ENCODE results near the gene AGTPBP1.

AGTPBP1 gene

GRCh38 chr9:85647571-85647970 lies 94.2 kb downstream of the AGTPBP1 start:
- Histone ChIP-seq H3K27ac (no peak overlapping the region), H3K4me1 (ENCODE audit: low read depth, poor library complexity, severe bottlenecking) (peaks cover 19% of the 10 kb centered on the region), H4K20me1 (ENCODE audit: insufficient read depth) (no peaks in the 10 kb centered on the region), H3K36me3 (ENCODE audit: insufficient read depth) (no peaks in the 10 kb centered on the region), H3K9ac (no peak overlapping the region), H3K27me3 (ENCODE audit: insufficient read depth, low read depth) (no peaks in the 10 kb centered on the region), H3K4me3 (IDR thresholded peaks at IDR 0.05; ENCODE audit: insufficient read depth, low read depth, low read length) (no peak overlapping the region), H3K79me2 (ENCODE audit: insufficient read depth, low read depth) (no peaks in the 10 kb centered on the region), H3K4me2 (no peak overlapping the region), H2AFZ (ENCODE audit: low read depth) (no peak overlapping the region)
- no peak for TF ChIP-seq CTCF (conservative IDR thresholded peaks at IDR 0.05; ENCODE audit: low read depth, low read length)

- Histone ChIP-seq H3K4me1 (ENCODE audit: low read depth, poor library complexity, severe bottlenecking) (peaks cover 19% of the 10 kb centered on the region), H3K27ac (peak overlapping the region; percentile 45; the same call in 1 of the 2 replicates), H3K4me3 (IDR thresholded peaks at IDR 0.05; ENCODE audit: insufficient read depth, low read depth, low read length) (no peak overlapping the region), H3K27me3 (ENCODE audit: insufficient read depth, low read depth) (no peaks in the 10 kb centered on the region), H4K20me1 (ENCODE audit: insufficient read depth) (no peaks in the 10 kb centered on the region), H3K9ac (no peak overlapping the region), H3K36me3 (ENCODE audit: insufficient read depth) (no peaks in the 10 kb centered on the region), H3K79me2 (ENCODE audit: insufficient read depth, low read depth) (no peaks in the 10 kb centered on the region), H2AFZ (ENCODE audit: low read depth) (no peak overlapping the region), H3K4me2 (peak overlapping the region; percentile 54)
- TF ChIP-seq CTCF (conservative IDR thresholded peaks at IDR 0.05; ENCODE audit: low read depth, low read length): no peak
Measured at GRCh38 chr9:85645909-85646627, 95.7 kb downstream of the AGTPBP1 start.

GRCh38 chr9:85640425-85640824 lies 101.3 kb downstream of the AGTPBP1 start:
- H3K36me3 ChIP-seq (ENCODE audit: insufficient read depth): peaks cover 3% of the 10 kb centered on the region; the same call in 1 of the 2 replicates
- no peak overlapping the region for H3K27ac ChIP-seq
- TF ChIP-seq CTCF (conservative IDR thresholded peaks at IDR 0.05; ENCODE audit: low read depth, low read length): no peak
- H3K79me2 ChIP-seq (ENCODE audit: insufficient read depth, low read depth): no peaks in the 10 kb centered on the region
- H3K4me3 ChIP-seq (IDR thresholded peaks at IDR 0.05; ENCODE audit: insufficient read depth, low read depth, low read length): no peak overlapping the region
- H4K20me1 ChIP-seq (ENCODE audit: insufficient read depth): no peaks in the 10 kb centered on the region
- H3K9ac ChIP-seq: no peak overlapping the region
- H3K4me2 ChIP-seq: no peak overlapping the region
- H2AFZ ChIP-seq (ENCODE audit: low read depth): no peak overlapping the region
- peaks cover under 1% of the 10 kb centered on the region for H3K4me1 ChIP-seq (ENCODE audit: low read depth, poor library complexity, severe bottlenecking)
- H3K27me3 ChIP-seq (ENCODE audit: insufficient read depth, low read depth): no peaks in the 10 kb centered on the region

DNA sequence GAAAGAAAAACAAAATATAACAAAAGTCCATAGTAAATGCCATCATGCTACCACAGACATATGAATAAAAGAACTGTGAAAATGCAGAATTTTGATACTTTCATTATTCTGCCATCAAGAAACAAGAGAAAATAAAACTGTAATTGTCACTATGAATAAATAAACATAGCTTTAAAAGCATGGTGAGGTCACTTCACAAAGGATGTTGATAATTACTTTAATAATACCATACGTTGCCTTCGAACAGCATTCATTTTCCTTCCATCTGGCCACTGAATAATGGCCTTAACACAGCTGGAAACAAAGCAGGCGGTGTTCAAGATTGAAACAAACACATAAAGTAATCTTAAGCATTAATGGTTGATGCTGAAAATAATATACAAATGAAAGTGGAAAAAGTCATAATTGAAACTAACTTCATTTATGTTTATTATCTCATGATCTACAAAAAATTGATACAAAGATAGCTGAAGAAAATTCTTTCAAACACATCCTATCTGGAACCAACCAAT lies 102.0 kb downstream of the AGTPBP1 start:
- no peak for TF ChIP-seq CTCF (conservative IDR thresholded peaks at IDR 0.05; ENCODE audit: low read depth, low read length)

More for the DNA sequence above, 102.0 kb downstream of the AGTPBP1 start:
- Histone ChIP-seq H3K4me3 (IDR thresholded peaks at IDR 0.05; ENCODE audit: insufficient read depth, low read depth, low read length) (no peak overlapping the region), H2AFZ (ENCODE audit: low read depth) (no peak overlapping the region), H3K79me2 (ENCODE audit: insufficient read depth, low read depth) (no peaks in the 10 kb centered on the region), H3K9ac (no peak overlapping the region), H3K36me3 (ENCODE audit: insufficient read depth) (peaks cover 3% of the 10 kb centered on the region; the same call in 1 of the 2 replicates), H3K27me3 (ENCODE audit: insufficient read depth, low read depth) (no peaks in the 10 kb centered on the region), H3K4me1 (ENCODE audit: low read depth, poor library complexity, severe bottlenecking) (no peaks in the 10 kb centered on the region), H3K4me2 (no peak overlapping the region), H4K20me1 (ENCODE audit: insufficient read depth) (no peaks in the 10 kb centered on the region), H3K27ac (no peak overlapping the region)
